Activated CD4-positive, CD25-positive, alpha-beta regulatory T cell treated with anti-CD3 and anti-CD28 coated beads, Interleukin-2, amount 50 U/mL, for 16 hours (primary cell): ENCODE measurements around the gene SLC35E4.

Experiments used
- DNase-seq: peaks from one replicate; pipeline ENCODE4 v3.0.0-alpha.2; 2020; ENCODE audit warnings: low read depth, low spot score

SLC35E4 gene

DNA sequence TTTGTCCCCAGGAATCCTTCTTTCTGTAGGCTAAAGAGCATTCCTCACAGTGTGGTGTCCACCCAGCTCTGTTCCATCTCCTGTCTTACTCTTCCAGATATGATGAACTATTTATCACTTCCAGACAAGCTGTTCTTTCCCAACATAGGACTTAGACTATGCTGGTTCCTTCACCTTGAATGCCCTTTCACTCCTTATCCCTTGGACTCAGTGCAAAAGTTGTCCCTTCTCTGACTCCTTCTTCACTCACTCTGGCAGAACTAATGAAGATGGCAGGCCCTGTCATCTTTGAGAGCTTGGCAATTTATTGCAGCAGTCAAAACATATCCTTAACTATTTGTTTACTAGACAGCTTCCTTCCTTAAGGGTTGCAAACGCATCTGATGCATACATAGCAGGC, 55.6 kb downstream of the SLC35E4 start:
- DNase-seq, result no peak

DNA sequence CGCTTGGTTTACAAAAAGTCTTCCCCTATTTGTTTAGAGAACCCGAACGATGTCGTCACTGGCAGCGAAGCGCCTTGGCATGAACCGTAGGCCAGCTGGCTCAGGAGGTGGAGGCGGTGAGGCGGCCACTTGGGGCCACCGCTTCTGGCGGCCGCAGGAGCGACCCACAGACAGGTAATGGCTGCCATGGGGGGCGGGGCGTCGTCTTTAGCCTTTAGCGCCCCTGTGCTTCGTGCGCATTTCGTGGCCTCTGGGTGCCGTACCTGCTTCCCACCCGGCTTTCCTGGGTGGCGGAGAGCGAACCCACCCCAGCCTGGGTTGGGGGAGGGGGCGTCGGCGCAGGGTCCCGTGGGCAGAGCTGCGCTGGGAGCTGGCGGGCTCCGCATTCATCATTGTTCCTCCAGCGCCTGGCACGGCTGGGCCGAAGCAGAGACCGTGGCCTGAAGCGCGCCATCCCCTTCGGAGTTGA, 58.6 kb downstream of the SLC35E4 start:
- peak; percentile 18 for DNase-seq

DNA sequence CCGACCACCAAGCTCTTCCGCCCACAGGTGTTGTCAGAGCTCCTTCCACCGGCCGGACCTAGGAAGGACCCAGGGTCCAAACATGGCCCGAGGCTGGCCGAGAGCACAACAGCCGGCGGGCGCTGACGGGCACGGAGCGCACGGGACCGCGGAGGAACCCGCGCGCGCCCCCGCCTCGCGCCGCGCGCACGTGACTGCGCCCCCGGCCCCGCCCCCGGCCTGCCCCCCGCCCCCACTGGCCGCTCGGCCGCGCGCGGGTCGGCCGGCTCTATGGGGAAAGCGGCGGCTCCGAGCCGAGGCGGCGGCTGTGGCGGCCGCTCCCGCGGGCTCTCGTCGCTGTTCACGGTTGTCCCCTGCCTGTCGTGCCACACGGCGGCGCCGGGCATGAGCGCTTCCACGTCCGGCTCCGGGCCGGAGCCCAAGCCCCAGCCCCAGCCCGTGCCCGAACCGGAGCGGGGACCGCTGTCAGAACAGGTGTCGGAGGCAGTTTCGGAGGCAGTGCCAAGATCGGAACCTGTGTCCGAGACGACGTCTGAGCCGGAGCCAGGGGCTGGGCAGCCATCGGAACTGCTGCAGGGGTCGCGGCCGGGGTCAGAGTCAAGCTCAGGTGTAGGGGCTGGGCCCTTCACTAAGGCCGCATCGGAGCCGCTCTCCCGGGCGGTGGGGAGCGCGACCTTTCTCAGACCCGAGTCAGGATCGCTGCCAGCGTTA, 59.2 kb downstream of the SLC35E4 start, which contains the start of gene OSBP2:
Gene OSBP2, plus strand, starts transcription at position 235 of the 711 bp plus-strand sequence. Its CDS starts 36 bp downstream, at position 271.
- DNase-seq, result no peak

DNA sequence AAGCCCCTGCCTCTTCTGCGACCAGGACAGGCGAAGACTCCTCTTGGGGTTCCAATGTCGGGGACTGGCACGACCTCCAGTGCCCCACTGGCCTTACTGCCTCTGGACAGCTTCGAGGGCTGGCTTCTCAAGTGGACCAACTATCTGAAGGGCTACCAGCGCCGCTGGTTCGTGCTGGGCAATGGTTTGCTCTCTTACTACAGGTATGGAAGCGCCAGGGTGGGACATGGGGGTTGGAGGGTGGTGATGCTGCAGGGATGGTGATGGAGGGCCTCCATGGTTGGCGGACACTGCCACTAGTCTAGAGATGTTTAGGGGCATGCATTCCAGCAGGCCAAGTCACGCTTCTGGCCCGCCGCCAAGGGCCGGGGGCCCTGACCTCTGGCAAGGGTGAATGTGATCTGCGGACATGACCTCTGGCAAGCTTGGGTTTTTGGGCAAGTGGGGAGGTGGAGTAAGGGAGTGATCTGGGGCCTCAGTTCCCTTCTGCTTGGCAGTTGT, 59.8 kb downstream of the SLC35E4 start:
- DNase-seq, result no peak

DNA sequence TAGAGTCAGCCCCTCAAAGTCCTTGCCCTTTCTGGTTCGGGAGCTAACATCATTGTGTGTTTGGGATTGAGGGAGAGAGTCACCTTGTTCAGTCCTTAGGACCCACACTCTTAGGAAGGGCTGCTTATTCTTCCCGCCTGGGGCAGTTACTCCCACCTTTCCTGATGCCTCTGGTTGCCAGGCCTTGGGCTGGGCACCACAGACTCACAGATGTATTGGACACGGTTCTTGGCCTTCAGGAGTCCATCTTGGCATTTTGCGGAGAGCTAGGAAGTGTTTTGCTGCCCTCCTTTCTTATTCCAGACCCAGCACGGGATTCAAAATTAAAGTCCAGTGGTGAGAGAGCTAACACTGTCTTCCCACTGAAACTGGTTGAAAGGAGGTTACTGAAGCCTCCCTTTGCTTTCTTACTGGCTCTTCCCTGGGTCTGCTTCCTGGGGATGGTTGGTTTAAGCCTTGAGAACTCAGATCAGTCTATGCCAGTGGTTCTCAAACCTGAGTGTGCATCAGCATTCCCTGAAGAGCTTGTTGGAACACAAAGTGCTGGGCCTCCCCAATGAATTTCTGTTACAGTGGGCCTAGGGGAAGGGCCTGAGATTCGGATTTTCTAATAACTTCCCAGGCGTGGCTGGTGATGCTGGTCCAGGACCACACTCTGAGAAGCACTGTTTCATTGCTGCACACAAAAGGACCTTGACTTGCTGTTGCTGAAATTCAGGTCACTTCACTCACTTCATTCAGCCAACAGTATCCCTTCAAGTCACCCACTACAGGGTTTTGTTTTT, 60.5 kb downstream of the SLC35E4 start:
- DNase-seq, result no peak
